Measurements from ENCODE around the gene FABP7.

FABP7 gene

GRCh38 chr6:122817358-122817757 lies 37.8 kb downstream of the FABP7 start:
- no peak for TF ChIP-seq CTCF (IDR thresholded peaks at IDR 0.05; ENCODE audit: borderline replicate concordance, insufficient read depth, low read depth, low read length)
- no peak overlapping the region for H3K4me3 ChIP-seq (ENCODE audit: low read depth, low read length)

GRCh38 chr6:122817766-122818165 lies 38.2 kb downstream of the FABP7 start:
- no peak for TF ChIP-seq CTCF (IDR thresholded peaks at IDR 0.05; ENCODE audit: borderline replicate concordance, insufficient read depth, low read depth, low read length)
- H3K4me3 ChIP-seq (ENCODE audit: low read depth, low read length): no peak overlapping the region

GRCh38 chr6:122818866-122819265 lies 39.4 kb downstream of the FABP7 start:
- no peak for TF ChIP-seq CTCF (IDR thresholded peaks at IDR 0.05; ENCODE audit: borderline replicate concordance, insufficient read depth, low read depth, low read length)

GRCh38 chr6:122821095-122821494 lies 41.6 kb downstream of the FABP7 start:
- no peak overlapping the region for H3K4me3 ChIP-seq (ENCODE audit: low read depth, low read length)
- no peak for TF ChIP-seq CTCF (IDR thresholded peaks at IDR 0.05; ENCODE audit: borderline replicate concordance, insufficient read depth, low read depth, low read length)

More at GRCh38 chr6:122818866-122819265, 39.4 kb downstream of the FABP7 start:
- no peak overlapping the region for H3K4me3 ChIP-seq (ENCODE audit: low read depth, low read length)

- TF ChIP-seq CTCF (IDR thresholded peaks at IDR 0.05; ENCODE audit: borderline replicate concordance, insufficient read depth, low read depth, low read length): no peak
- no peak overlapping the region for H3K4me3 ChIP-seq (ENCODE audit: low read depth, low read length)
Measured at GRCh38 chr6:122825163-122825562, 45.6 kb downstream of the FABP7 start.

GRCh38 chr6:122829456-122829855 lies 49.9 kb downstream of the FABP7 start:
- no peak for TF ChIP-seq CTCF (IDR thresholded peaks at IDR 0.05; ENCODE audit: borderline replicate concordance, insufficient read depth, low read depth, low read length)
- no peak overlapping the region for H3K4me3 ChIP-seq (ENCODE audit: low read depth, low read length)

- no peak for TF ChIP-seq CTCF (IDR thresholded peaks at IDR 0.05; ENCODE audit: borderline replicate concordance, insufficient read depth, low read depth, low read length)
- H3K4me3 ChIP-seq (ENCODE audit: low read depth, low read length): no peak overlapping the region
Measured at GRCh38 chr6:122831511-122831910, 52.0 kb downstream of the FABP7 start.
